ENCODE data around the gene RPS6KA5. TPM values are rescaled to one million over a fixed set of nuclear protein-coding genes. Genes with fewer than 3 reads are reported as not detected.

The RPS6KA5 gene
- total RNA-seq, 2 donors from 2014 or later, result 15.2 to 19.2 TPM

DNA sequence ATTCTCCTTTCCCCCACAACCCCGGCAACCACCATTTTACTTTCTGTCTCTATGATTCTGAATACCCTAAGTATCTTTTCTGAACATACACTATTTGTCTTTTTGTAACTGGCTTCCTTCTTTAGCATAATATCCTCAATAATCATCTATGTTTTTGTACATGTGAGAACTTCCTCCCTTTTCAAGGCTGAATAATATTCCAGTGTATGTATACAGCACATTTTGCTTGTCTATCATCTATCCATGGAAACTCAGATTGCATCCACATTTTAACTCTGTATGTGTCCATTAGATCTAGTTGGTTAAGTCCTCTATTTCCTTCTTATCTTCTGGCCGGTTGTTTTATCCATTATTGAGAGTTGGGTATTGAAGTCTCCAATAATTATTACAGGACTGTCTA, 180.2 kb downstream of the RPS6KA5 start:
- no peaks in the 10 kb centered on the region for H3K36me3 ChIP-seq
- H3K4me1 ChIP-seq, result no peaks in the 10 kb centered on the region
- TF ChIP-seq, protein P1, sequence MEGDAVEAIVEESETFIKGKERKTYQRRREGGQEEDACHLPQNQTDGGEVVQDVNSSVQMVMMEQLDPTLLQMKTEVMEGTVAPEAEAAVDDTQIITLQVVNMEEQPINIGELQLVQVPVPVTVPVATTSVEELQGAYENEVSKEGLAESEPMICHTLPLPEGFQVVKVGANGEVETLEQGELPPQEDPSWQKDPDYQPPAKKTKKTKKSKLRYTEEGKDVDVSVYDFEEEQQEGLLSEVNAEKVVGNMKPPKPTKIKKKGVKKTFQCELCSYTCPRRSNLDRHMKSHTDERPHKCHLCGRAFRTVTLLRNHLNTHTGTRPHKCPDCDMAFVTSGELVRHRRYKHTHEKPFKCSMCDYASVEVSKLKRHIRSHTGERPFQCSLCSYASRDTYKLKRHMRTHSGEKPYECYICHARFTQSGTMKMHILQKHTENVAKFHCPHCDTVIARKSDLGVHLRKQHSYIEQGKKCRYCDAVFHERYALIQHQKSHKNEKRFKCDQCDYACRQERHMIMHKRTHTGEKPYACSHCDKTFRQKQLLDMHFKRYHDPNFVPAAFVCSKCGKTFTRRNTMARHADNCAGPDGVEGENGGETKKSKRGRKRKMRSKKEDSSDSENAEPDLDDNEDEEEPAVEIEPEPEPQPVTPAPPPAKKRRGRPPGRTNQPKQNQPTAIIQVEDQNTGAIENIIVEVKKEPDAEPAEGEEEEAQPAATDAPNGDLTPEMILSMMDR (IDR thresholded peaks at IDR 0.05), result no peak
- no peak for DNase-seq
- intact Hi-C loops (cut with DNase I), result no loop called here
- no peak overlapping the region for H3K27ac ChIP-seq
- no peak overlapping the region for H3K9ac ChIP-seq (ENCODE audit: low read depth in 2 of 2, low read length in 2 of 2)
- no peak overlapping the region for H3K4me3 ChIP-seq
- H3K27me3 ChIP-seq, result no peaks in the 10 kb centered on the region
- no peaks in the 10 kb centered on the region for H3K9me3 ChIP-seq

DNA sequence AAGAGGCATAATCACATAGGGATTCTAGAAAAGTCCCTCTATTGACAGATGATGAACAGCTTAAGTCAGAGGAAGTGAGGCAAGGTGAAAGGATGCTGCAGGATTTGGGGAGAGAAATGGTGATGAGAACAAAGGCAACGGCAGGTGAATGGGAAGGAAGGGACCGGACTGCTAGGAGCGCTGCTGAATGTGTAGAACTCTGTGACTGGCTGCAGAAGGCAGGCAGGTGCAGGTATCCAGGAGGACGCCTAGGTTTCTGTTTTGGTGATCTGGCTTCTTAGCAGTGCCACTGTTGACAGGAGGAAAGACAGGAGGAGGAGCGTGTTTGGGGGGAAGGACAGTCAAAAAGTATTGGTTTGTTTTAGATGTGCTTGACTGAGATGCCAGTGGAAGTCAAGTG, 185.8 kb downstream of the RPS6KA5 start:
- no peaks in the 10 kb centered on the region for H3K27me3 ChIP-seq
- no peak overlapping the region for H3K27ac ChIP-seq
- no peak for DNase-seq
- H3K9ac ChIP-seq (ENCODE audit: low read depth in 2 of 2, low read length in 2 of 2), result no peak overlapping the region
- H3K4me1 ChIP-seq, result no peaks in the 10 kb centered on the region
- no peaks in the 10 kb centered on the region for H3K9me3 ChIP-seq
- intact Hi-C loops (cut with DNase I), result no loop called here
- H3K4me3 ChIP-seq, result no peak overlapping the region
- H3K36me3 ChIP-seq, result no peaks in the 10 kb centered on the region
- TF ChIP-seq, protein P1 (IDR thresholded peaks at IDR 0.05), result no peak

DNA sequence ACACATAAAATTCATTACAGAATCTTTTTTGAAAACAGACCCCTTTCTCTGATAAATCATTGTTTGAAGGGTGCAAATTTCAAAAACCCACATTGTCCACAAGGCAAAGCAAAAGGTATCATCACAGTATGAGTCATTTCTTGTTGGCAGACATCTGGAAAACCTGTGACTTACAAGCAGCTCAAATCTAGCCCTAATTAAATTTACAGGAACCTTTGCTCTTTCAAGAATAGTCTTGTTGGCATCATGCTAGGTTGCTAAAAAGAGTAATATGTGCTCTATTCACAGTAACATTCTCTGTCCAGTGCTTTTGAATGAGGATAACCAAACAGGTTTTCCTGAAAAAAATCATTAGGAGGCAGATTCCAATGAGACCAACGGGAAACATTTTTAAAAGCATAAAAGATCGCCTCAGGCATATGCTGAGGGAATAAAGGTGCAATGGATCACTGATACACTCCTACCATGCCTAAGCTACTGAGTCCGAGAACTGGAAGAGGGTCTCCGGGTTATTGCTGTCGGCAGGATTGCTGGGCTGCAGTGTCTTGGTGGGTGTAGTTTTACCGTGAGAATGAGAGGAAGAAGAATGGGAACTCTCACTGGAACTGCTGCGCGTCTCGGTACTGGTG, 188.7 kb downstream of the RPS6KA5 start:
- Histone ChIP-seq H3K36me3 (no peaks in the 10 kb centered on the region), H3K9ac (ENCODE audit: low read depth in 2 of 2, low read length in 2 of 2) (no peak overlapping the region), H3K4me3 (no peak overlapping the region), H3K4me1 (no peaks in the 10 kb centered on the region), H3K27ac (no peak overlapping the region), H3K27me3 (no peaks in the 10 kb centered on the region), H3K9me3 (no peaks in the 10 kb centered on the region)
- intact Hi-C loops (cut with DNase I), result no loop called here
- TF ChIP-seq, protein P1 (IDR thresholded peaks at IDR 0.05), result no peak
- DNase-seq, result no peak

DNA sequence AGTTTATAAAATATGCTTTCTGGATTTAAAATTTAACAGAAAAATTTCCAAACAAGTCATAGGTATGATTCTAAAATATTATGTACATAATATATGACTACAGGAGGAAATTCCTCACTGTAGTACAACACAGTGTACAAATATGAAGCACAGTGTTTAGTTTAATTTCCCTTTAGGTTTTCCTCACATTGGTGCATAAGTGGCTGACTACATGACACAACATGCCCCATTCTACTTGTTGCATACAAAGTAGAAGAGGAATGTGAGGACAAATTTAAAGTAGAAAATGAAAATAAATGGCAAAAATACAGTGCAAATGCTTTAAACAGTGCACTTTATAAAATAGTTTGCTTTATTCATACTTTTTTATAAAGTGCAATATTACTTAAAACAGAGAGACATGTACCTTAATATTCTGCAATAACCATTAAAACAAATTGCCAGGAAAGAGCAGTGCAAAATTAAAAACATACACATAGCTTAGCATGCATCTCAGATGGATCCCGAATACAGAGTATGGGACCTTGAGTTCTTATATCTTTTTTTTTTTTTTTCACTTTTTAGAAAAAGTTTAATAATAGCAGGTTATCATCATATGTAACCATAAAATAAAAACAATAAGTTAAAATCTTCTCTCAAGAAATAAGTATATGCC, 189.4 kb downstream of the RPS6KA5 start:
- H3K4me3 ChIP-seq, result no peak overlapping the region
- no peaks in the 10 kb centered on the region for H3K9me3 ChIP-seq
- H3K9ac ChIP-seq (ENCODE audit: low read depth in 2 of 2, low read length in 2 of 2), result no peak overlapping the region
- no peak for DNase-seq
- H3K27ac ChIP-seq, result no peak overlapping the region
- H3K4me1 ChIP-seq, result no peaks in the 10 kb centered on the region
- TF ChIP-seq, protein P1 (IDR thresholded peaks at IDR 0.05), result no peak
- H3K36me3 ChIP-seq, result no peaks in the 10 kb centered on the region
- no peaks in the 10 kb centered on the region for H3K27me3 ChIP-seq
- intact Hi-C loops (cut with DNase I), result no loop called here

DNA sequence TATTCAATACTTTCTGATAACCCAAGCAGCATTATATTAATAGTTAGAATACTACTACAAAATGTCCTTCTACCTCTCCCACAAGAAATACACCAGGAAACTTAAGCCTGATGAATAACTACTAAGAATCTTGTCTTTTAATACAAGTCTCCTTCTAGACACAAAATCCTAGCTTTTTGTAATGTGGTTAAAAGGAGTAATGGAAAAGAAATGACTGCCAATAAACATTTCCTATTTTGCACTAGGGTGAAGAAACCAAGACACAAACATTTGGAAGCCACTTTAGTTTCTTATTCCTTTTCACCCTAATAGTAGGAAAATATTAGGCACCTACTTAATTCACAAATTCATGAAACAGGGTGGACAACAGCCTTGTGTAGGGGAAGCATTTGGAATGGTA, 192.9 kb downstream of the RPS6KA5 start:
- Histone ChIP-seq H3K4me3 (no peak overlapping the region), H3K27me3 (no peaks in the 10 kb centered on the region), H3K9ac (ENCODE audit: low read depth in 2 of 2, low read length in 2 of 2) (no peak overlapping the region), H3K9me3 (no peaks in the 10 kb centered on the region), H3K36me3 (no peaks in the 10 kb centered on the region), H3K4me1 (no peaks in the 10 kb centered on the region), H3K27ac (no peak overlapping the region)
- intact Hi-C loops (cut with DNase I), result no loop called here
- TF ChIP-seq, protein P1 (IDR thresholded peaks at IDR 0.05), result no peak
- no peak for DNase-seq

All from colonic mucosa (tissue), 4 donors.